Right ventricle myocardium inferior (tissue), 1 donor: ENCODE measurements around the gene C1orf21. TPM values are rescaled to one million over a fixed set of nuclear protein-coding genes. Genes with fewer than 3 reads are reported as not detected.

ENCODE experiments used
- ATAC-seq: fragments of 200-7000 bp; cut with Tn5 transposase; one replicate; pipeline ENCODE4 v1.9.1; 2020; ENCODE audit warnings: mild to moderate bottlenecking, moderate library complexity
- DNase-seq: peaks from one replicate; pipeline ENCODE4 v3.0.0; 2021; ENCODE audit errors: missing footprints
- intact Hi-C: fragments of 100-400 bp; cut with DNase I; formaldehyde crosslinking; loops from one replicate; pipeline ENCODE4 v1.11.0; 2022
- total RNA-seq: library from RNA; stranded (reverse); fragmentation: NEBNext Ultra II Directional; extraction: Animal tissue kit (Norgen Biotek cat#: 25700); gene quantifications from one replicate; pipeline ENCODE4 v1.2.1, GENCODE V29; 2021
- donor health status: DM: no; HTN: yes; CAD: no; lungs with severe emphysema.

The C1orf21 gene
- total RNA-seq, 1 donor from 2014 or later: 54.5 TPM

DNA sequence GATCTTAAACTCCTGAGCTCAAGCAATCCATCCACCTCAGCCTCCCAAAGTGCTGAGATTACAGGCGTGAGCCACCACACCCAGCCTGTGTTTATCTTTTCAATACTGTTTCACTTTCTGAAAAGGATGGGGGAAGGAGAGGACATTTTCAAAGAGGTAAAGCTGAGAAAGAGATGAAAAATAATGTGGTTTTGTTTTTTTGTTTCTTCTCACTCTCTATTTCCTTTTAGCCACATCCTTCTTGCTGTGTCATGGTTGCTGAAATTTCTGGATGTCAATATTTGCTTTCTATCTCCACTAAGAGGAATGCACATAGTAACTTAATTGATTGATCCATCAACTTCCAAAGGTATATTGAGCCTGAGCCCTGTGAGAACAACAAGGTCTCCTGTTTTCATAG is 6.4 kb upstream of the C1orf21 start:
- intact Hi-C loops: no loop called here
- DNase-seq (no peak), ATAC-seq (no peak)

GRCh38 chr1:184383772-184384323 is 3.0 kb upstream of the C1orf21 start:
- DNase-seq: no peak
- no peak for ATAC-seq
- intact Hi-C loops: no loop called here

DNA sequence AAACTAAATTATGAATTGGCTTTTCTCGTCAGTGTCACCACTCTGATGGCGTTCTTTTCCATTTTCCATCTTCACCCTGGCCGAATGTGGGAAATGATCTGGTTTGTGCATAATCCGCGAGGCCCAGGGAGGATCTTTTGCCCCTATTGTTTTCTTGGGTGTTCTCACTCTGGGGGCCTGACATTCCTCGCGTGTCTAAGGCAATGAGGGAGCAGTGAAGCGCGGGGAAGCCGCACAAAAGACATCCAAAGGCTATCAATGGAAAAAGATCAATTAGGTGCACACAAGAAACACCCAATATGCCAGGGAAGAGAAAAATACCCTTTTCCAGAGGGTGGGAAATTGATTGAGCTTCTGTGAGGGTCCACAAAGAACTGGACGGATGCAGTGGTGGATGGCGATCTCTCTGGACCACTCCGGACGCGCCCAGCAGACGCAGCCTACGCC is 941 bp upstream of the C1orf21 start:
- ATAC-seq (no peak), DNase-seq (no peak)
- intact Hi-C loops: loop anchor here (2.0 to 5.0 kb wide), 6 partner anchors 81 to 279 kb away; no protein-coding TSS in a partner anchor

- ATAC-seq (no peak), DNase-seq (no peak)
- intact Hi-C loops: loop anchor here (2.0 to 5.0 kb wide), 6 partner anchors 80 to 278 kb away; no protein-coding TSS in a partner anchor
These were observed 243 bp downstream of the C1orf21 start for GRCh38 chr1:184387069-184387475.

- intact Hi-C loops: loop anchor here (2.0 to 5.0 kb wide), 6 partner anchors 79 to 277 kb away; no protein-coding TSS in a partner anchor
- ATAC-seq: peak; percentile 18
These were observed 868 bp downstream of the C1orf21 start for GRCh38 chr1:184387476-184388318.

GRCh38 chr1:184388319-184388889 is 1.6 kb downstream of the C1orf21 start:
- DNase-seq (no peak), ATAC-seq (no peak)
- intact Hi-C loops: loop anchor here (5.0 kb wide), 2 partner anchors 94 to 146 kb away; no protein-coding TSS in a partner anchor

More at GRCh38 chr1:184387476-184388318, 868 bp downstream of the C1orf21 start:
- peak; percentile 81 for DNase-seq

DNA sequence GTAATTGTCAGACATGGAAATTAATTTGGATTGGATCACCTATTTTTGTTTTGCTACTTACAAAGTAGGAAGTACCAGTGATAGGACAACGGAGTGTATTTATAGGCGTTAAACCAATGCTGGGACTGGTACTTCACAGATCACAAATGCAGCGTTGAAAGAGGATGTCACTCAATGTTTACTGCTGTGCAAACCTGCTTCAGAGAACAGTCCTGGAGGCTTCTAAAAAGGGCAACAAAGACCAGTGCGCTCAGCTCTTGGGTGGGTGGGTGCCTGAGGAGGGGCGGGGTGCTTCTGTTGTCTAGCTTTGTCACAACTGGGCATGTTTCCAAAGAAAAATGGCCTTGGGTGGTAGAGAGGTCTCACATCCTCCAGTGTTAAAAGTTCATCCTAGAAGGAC is 2.1 kb downstream of the C1orf21 start:
- intact Hi-C loops: loop anchor here (5.0 kb wide), 2 partner anchors 93 to 147 kb away; no protein-coding TSS in a partner anchor
- ATAC-seq (no peak), DNase-seq (no peak)

DNA sequence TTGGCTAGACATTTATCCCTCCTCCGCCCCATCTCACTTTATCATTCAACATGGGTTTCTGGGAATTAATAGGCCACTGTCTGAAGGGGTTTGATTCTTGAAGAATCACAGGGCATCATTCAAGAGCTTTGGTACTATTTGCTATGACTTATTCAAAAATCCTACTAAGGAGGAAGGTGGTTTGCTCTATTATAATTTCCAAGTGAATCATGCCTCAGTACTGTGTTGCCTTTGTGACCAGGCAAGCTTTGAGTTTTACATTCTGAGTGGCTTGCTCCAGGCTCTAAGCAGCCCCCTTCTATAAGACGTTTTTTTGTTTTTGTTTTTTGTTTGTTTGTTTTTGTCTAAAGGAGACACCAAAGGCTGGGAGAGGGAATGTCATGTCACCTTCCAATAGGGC is 2.6 kb downstream of the C1orf21 start:
- ATAC-seq (no peak), DNase-seq (no peak)
- intact Hi-C loops: loop anchor here (5.0 kb wide), 2 partner anchors 93 to 147 kb away; no protein-coding TSS in a partner anchor

DNA sequence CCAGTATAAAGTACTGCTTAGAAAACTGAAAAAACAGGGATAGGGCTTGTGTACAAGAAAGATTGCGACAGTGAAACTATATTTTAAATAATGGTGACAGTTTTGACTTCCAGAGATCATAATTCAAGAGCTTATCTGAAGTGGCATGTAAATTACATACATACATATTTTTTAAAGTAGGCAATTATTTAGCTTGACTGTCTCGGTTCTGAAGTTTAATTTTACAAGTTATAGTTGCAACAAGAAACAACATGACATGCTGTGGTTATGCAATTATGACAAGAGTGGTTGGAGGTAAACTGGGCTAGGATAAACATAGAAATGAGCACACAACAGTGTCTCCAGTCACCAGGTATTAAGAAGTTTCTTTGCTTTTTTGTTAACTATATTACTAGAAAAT is 4.1 kb downstream of the C1orf21 start:
- intact Hi-C loops: no loop called here
- no peak for ATAC-seq
- no peak for DNase-seq

DNA sequence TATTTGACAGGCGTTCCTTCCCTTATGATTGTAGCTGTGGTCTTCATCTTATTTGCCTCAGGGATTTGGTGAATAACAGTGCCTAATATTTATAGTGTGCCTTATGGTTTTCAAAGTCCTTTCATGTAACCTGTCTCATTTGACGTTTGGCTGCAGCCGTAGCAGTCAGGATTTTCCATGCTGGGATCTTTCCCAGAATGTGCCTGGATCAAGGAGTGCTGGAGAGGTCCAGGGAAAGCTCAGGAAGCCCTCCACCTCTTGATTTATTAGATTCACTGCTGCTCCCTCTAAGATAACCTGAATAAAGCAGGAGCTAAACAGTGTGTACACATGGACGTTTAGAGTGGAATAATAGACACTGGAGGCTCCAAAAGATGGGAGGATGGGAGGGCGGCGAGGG is 5.2 kb downstream of the C1orf21 start:
- ATAC-seq (no peak), DNase-seq (no peak)
- intact Hi-C loops: no loop called here

- intact Hi-C loops: no loop called here
- DNase-seq: no peak
- ATAC-seq: no peak
These were observed 6.1 kb downstream of the C1orf21 start for GRCh38 chr1:184392779-184393522.

GRCh38 chr1:184393962-184394361 is 7.1 kb downstream of the C1orf21 start:
- DNase-seq: no peak
- intact Hi-C loops: no loop called here
- ATAC-seq: no peak

DNA sequence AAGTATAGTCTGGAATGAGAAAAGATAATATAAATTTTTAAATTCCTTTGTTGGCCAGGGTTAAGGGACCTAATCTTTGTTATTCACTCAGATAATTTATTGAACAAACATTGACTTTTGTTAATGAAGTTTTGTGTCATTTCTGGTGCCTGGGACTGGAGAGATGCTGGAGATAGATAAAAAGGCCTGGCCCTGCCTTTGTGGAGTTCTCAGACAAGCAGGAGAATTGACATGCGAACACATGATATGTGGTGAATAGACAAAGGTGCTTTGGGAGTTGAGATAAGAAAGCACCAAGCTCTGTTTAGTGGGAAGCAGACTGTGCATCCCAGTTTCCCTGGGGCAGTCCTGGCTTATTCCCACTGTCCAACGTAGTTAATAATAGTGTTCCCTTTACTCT is 8.5 kb downstream of the C1orf21 start:
- no peak for DNase-seq
- ATAC-seq: no peak
- intact Hi-C loops: no loop called here

DNA sequence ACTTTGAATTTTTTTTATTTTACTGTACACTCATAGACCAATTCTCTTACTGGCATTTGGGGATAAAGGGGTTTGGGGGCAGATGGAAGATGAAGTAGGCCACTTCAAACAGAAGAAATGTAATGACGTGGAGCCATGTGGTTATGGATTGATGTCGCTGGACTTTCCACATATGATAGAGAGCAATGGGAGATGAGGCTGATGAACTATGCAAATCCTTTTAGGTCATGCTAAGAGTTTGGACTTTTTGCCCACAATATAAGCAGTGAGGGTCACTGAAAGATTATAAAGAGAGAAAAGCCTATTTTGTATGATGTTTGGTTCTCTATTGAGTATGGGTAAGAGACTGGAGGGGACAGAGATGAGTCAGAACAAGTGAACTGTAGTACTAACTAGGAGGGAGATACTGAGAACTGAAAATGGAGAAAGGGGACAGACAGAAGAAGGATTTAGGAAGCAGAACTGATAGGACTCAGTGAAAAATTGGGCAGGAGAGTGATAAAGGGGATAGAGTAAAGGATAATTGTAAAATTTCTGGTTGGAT is 9.2 kb downstream of the C1orf21 start:
- no peak for DNase-seq
- no peak for ATAC-seq
- intact Hi-C loops: no loop called here

GRCh38 chr1:184399192-184399847 is 12.5 kb downstream of the C1orf21 start:
- peak; percentile 44 for ATAC-seq
- no peak for DNase-seq
- intact Hi-C loops: no loop called here

DNA sequence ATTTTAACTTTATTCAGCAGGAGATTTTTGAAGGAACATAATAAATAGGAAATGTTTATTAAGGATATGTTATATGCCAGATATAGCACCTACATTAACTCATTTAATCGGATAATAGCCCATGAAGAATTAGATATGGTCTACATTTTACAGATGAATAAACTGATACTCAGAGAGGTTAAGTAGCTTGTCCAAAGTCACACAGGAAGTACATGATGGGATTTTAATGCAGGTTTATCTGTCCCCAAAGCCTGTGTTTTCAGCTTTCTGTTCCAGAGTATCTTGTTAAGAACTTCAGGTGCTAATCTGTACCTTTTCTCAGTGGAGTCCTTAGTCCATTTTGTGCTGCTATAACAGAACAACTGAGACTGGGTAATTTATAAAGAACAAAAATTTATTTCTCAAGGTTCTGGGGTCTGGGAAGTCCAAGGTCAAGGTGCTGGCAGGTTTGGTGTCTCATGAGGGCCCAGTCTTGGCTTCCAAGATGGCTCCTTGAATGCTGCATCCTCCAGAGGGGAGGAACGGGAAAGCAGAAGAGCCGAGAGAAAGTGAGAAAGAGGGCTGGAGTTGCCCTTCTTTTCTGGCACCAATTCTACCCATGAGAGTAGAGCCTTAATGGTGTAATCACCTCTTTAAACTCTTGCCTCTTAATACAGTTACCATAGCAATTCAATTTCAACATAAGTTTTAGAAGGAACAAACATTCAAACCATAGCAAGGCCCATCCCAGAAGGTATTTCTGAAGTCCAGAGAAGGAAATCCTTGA is 17.3 kb downstream of the C1orf21 start:
- intact Hi-C loops: no loop called here
- DNase-seq (no peak), ATAC-seq (peak; percentile 55)

DNA sequence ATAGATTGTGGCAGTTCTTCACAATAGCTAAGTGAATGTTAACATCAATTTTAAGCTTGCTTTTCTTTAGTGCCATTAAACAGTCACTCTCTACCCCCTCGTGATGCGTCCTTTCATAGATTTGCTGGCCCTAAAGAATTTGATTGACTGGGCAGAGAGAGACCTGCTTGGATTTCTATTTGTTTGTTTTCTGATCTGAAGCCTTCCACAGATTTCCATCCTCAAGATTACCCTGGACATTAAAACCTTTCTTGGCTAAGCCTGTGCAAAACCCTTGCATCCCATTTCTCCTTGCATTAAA is 17.8 kb downstream of the C1orf21 start:
- ATAC-seq (no peak), DNase-seq (no peak)
- intact Hi-C loops: no loop called here
